Measurements from ENCODE around the gene CABLES2.

CABLES2 gene

GRCh38 chr20:62445553-62446340 is 38.7 kb upstream of the CABLES2 start:
- H3K27me3 ChIP-seq (ENCODE audit: insufficient read depth, low read depth) = peaks cover 94% of the 10 kb centered on the region
- H3K9ac ChIP-seq = no peak overlapping the region
- H3K36me3 ChIP-seq (ENCODE audit: insufficient read depth) = no peaks in the 10 kb centered on the region
- H3K79me2 ChIP-seq (ENCODE audit: insufficient read depth, low read depth) = no peaks in the 10 kb centered on the region
- no peaks in the 10 kb centered on the region for H4K20me1 ChIP-seq (ENCODE audit: insufficient read depth)
- no peak for TF ChIP-seq CTCF (conservative IDR thresholded peaks at IDR 0.05; ENCODE audit: low read depth, low read length)
- H2AFZ ChIP-seq (ENCODE audit: low read depth) = no peak overlapping the region
- H3K4me3 ChIP-seq (IDR thresholded peaks at IDR 0.05; ENCODE audit: insufficient read depth, low read depth, low read length) = no peak overlapping the region
- H3K4me2 ChIP-seq = no peak overlapping the region
- H3K27ac ChIP-seq = no peak overlapping the region
- peaks cover 6% of the 10 kb centered on the region for H3K4me1 ChIP-seq (ENCODE audit: low read depth, poor library complexity, severe bottlenecking)

DNA sequence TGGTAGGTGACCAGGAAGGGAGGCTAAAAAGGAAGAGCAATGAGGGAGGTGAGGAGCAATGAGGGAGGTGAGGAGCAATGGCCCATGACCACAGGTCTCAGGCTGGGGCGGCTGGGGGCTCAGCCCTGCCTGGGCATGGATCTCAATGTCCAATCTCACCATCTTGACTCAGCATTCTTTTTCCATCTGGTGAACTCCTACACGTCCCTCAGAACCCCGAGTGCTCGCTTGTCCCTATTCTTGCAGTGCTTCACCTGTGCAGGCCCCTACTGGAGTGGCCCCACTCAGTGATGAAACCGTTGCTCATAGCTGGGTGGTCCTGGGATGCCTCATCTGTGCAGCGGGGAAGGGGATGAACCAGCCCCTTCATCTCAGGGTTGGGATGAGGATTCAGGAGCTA is 37.2 kb upstream of the CABLES2 start:
- no peak for TF ChIP-seq CTCF (conservative IDR thresholded peaks at IDR 0.05; ENCODE audit: low read depth, low read length)
- Histone ChIP-seq H3K4me2 (no peak overlapping the region), H3K36me3 (ENCODE audit: insufficient read depth) (no peaks in the 10 kb centered on the region), H3K27me3 (ENCODE audit: insufficient read depth, low read depth) (peaks cover 96% of the 10 kb centered on the region), H3K79me2 (ENCODE audit: insufficient read depth, low read depth) (no peaks in the 10 kb centered on the region), H2AFZ (ENCODE audit: low read depth) (no peak overlapping the region), H3K4me1 (ENCODE audit: low read depth, poor library complexity, severe bottlenecking) (peaks cover 6% of the 10 kb centered on the region), H3K9ac (no peak overlapping the region), H3K27ac (no peak overlapping the region), H4K20me1 (ENCODE audit: insufficient read depth) (no peaks in the 10 kb centered on the region), H3K4me3 (IDR thresholded peaks at IDR 0.05; ENCODE audit: insufficient read depth, low read depth, low read length) (no peak overlapping the region)

DNA sequence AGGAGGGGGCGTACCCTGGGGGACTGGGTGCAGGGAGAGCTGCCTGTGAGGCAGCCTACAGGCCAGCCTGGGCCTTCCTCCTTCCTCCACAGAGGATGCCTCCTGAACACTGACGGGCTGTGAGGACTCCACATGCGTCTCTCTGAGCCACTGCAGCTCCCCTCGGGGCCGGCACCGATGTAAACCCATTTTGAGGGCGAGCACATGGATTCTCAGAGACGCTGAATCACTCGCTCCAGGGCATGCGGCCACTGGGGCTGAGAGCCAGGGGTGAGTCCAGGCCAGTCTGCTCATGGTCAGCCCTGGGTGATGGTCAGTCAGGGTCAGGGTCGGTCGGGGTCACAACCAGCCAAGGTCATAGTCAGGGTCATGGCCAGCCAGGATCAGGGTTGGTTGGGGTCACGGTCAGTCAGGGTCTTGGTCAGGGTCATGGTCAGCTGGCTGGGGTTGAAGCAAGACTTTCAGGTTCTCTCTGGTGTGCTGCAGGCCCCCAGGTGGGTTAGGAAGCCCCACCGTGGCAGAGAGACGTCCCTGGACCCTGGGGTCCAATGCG is 35.0 kb upstream of the CABLES2 start:
- H2AFZ ChIP-seq (ENCODE audit: low read depth) = no peak overlapping the region
- H3K9ac ChIP-seq = no peak overlapping the region
- peaks cover 96% of the 10 kb centered on the region for H3K27me3 ChIP-seq (ENCODE audit: insufficient read depth, low read depth)
- H3K4me1 ChIP-seq (ENCODE audit: low read depth, poor library complexity, severe bottlenecking) = no peaks in the 10 kb centered on the region
- no peaks in the 10 kb centered on the region for H4K20me1 ChIP-seq (ENCODE audit: insufficient read depth)
- H3K79me2 ChIP-seq (ENCODE audit: insufficient read depth, low read depth) = no peaks in the 10 kb centered on the region
- H3K36me3 ChIP-seq (ENCODE audit: insufficient read depth) = no peaks in the 10 kb centered on the region
- TF ChIP-seq CTCF (conservative IDR thresholded peaks at IDR 0.05; ENCODE audit: low read depth, low read length) = no peak
- H3K4me2 ChIP-seq = no peak overlapping the region
- no peak overlapping the region for H3K4me3 ChIP-seq (IDR thresholded peaks at IDR 0.05; ENCODE audit: insufficient read depth, low read depth, low read length)
- no peak overlapping the region for H3K27ac ChIP-seq

DNA sequence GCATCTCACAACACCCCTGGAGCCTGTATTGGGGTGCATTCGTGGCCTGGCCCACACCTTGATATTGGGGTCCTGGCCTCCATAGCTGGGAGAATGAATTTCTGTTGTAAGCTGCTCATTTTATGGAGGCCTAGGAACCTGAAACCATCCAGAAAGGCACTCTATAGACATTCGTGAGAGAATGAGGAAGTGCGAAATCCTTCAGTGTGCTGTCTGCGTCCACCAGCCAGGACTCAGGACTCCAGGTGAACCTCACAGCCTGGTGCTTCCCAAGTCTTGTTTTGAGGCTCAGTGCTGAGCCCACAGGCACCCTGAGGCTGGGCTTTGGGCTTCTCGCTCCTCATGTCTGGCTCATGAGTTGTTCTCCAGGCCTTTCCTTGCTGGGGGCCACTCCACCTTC is 32.1 kb upstream of the CABLES2 start:
- Histone ChIP-seq H3K27ac (no peak overlapping the region), H3K36me3 (ENCODE audit: insufficient read depth) (no peaks in the 10 kb centered on the region), H3K27me3 (ENCODE audit: insufficient read depth, low read depth) (peaks cover 100% of the 10 kb centered on the region), H3K9ac (no peak overlapping the region), H2AFZ (ENCODE audit: low read depth) (no peak overlapping the region), H3K4me3 (IDR thresholded peaks at IDR 0.05; ENCODE audit: insufficient read depth, low read depth, low read length) (no peak overlapping the region), H3K4me2 (no peak overlapping the region), H3K4me1 (ENCODE audit: low read depth, poor library complexity, severe bottlenecking) (no peaks in the 10 kb centered on the region), H4K20me1 (ENCODE audit: insufficient read depth) (no peaks in the 10 kb centered on the region), H3K79me2 (ENCODE audit: insufficient read depth, low read depth) (no peaks in the 10 kb centered on the region)
- no peak for TF ChIP-seq CTCF (conservative IDR thresholded peaks at IDR 0.05; ENCODE audit: low read depth, low read length)

All from KMS-11 (cell line).